Kidney epithelial cell (primary cell): ENCODE measurements around the gene PNPLA6. TPM values are rescaled to one million over a fixed set of nuclear protein-coding genes. Genes with fewer than 3 reads are reported as not detected.
A peak's percentile ranks its signal among the peaks of the same experiment; 100 is the strongest.

Experiments
- DNase-seq: peaks from one replicate; pipeline ENCODE4 v3.0.0-alpha.2; 2010; ENCODE audit warnings: low read depth
- H3K27me3 ChIP-seq: 2 replicates; pipeline ENCODE4 v1.6.0; 2011; ENCODE audit warnings: low read length; ENCODE audit not compliant: control insufficient read depth, insufficient read depth
- H3K36me3 ChIP-seq: 2 replicates; pipeline ENCODE4 v1.5.1; 2011; ENCODE audit warnings: low read length; ENCODE audit not compliant: control insufficient read depth, insufficient read depth
- H3K4me3 ChIP-seq: 2 replicates; pipeline ENCODE4 v1.5.1; 2011; ENCODE audit warnings: low read depth, mild to moderate bottlenecking, control low read depth, low read length
- total RNA-seq: library from RNA; depleted of rRNA; stranded (reverse); fragments of >200 nt; gene quantifications from 2 replicates; pipeline ENCODE4 v1.2.3, GENCODE V29; 2015
- TF ChIP-seq, protein P1 (sequence below): IDR thresholded peaks from 2 replicates; pipeline ENCODE4 v1.5.1; 2011; ENCODE audit warnings: mild to moderate bottlenecking, moderate library complexity, low read length, control low read depth, inconsistent platforms; ENCODE audit not compliant: insufficient read depth, poor library complexity, severe bottlenecking

PNPLA6 gene
- total RNA-seq, 1 donor from 2014 or later = 134 TPM

- H3K27me3 ChIP-seq = no peaks in the 10 kb centered on the region
- peak within 1 kb of the TSS; percentile 62 for H3K4me3 ChIP-seq
- TF ChIP-seq, protein P1, sequence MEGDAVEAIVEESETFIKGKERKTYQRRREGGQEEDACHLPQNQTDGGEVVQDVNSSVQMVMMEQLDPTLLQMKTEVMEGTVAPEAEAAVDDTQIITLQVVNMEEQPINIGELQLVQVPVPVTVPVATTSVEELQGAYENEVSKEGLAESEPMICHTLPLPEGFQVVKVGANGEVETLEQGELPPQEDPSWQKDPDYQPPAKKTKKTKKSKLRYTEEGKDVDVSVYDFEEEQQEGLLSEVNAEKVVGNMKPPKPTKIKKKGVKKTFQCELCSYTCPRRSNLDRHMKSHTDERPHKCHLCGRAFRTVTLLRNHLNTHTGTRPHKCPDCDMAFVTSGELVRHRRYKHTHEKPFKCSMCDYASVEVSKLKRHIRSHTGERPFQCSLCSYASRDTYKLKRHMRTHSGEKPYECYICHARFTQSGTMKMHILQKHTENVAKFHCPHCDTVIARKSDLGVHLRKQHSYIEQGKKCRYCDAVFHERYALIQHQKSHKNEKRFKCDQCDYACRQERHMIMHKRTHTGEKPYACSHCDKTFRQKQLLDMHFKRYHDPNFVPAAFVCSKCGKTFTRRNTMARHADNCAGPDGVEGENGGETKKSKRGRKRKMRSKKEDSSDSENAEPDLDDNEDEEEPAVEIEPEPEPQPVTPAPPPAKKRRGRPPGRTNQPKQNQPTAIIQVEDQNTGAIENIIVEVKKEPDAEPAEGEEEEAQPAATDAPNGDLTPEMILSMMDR = no peak
- no peaks in the 10 kb centered on the region for H3K36me3 ChIP-seq
- peak; percentile 73 for DNase-seq
These were observed 13.2 kb upstream of the PNPLA6 start, which contains the start of gene MCOLN1 for GRCh38 chr19:7522072-7522922. Gene MCOLN1, plus strand, starts transcription at chr19:7522624. Its CDS starts 127 bp downstream, at chr19:7522751.

DNA sequence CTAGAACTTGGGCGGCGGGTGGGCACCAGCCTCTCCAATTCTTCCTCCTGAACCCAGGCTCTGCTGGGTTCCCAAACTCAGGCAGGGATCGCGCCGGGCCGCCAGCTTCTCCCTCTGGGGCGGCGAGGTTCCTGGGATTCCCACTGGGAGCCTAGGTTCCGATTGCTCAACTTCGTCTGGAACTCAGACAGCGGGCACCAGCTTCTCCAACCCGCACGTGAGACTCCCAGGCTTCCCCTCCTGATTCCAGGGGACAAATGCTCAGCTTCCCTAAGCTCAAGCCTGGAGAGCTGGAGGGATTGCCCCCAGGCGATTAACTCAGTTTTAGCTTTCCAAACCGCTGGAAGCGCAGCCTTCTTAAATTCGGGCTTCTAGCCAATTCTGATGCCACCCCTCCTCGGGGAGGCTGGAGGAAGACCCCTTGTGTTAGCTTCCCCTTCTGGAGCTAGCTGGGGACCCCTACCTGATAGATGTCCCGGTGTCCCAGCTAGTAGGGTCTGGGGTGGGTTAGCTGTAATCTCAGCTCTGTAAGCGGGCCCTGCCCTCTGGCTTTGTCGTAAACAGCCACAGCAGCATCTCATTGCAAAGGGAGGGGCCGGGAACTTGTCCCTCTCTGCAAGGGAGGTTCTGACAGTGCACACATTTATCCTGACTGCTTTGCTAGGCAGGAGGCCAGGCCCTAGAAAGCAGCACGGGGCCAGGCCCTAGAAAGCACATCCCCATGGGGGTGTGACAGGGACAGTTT is 12.4 kb upstream of the PNPLA6 start:
- TF ChIP-seq, protein P1 = no peak
- no peaks in the 10 kb centered on the region for H3K27me3 ChIP-seq
- peak overlapping the region; percentile 62 for H3K4me3 ChIP-seq
- H3K36me3 ChIP-seq = no peaks in the 10 kb centered on the region
- no peak for DNase-seq

- no peak for DNase-seq
- TF ChIP-seq, protein P1 = no peak
- no peaks in the 10 kb centered on the region for H3K27me3 ChIP-seq
- no peaks in the 10 kb centered on the region for H3K36me3 ChIP-seq
- no peak overlapping the region for H3K4me3 ChIP-seq
These were observed 11.0 kb upstream of the PNPLA6 start for GRCh38 chr19:7524523-7524922.

DNA sequence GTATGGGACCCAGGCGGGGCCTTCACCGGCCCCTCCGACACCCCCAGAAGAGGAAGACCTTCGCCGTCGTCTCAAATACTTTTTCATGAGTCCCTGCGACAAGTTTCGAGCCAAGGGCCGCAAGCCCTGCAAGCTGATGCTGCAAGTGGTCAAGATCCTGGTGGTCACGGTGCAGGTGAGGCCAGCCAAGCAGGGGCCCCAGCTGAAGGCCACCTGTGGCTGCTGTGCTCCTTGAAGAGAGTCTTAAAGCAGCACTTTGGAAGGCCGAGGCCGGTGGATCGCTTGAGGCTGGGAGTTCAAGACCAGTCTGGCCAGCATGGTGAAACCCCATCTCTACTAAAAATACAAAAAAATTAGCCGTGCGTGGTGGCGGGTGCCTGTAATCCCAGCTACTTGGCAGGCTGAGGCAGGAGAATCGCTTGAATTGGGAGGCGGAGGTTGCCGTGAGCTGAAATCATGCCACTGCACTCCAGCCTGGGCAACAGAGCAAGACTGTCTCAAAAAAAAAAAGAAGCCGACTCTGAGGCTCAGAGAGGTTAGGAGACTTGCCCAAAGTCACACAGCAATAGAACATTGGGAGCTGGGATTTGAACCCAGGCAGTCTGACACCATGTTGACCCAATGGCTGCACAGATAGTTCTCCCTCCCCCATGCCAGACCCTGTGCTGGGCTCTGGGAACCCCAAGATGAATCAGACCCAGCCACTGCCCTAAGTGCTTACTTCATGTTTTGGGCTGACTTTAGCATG is 10.4 kb upstream of the PNPLA6 start:
- H3K27me3 ChIP-seq = no peaks in the 10 kb centered on the region
- no peaks in the 10 kb centered on the region for H3K36me3 ChIP-seq
- TF ChIP-seq, protein P1 = no peak
- no peak overlapping the region for H3K4me3 ChIP-seq
- DNase-seq = no peak

DNA sequence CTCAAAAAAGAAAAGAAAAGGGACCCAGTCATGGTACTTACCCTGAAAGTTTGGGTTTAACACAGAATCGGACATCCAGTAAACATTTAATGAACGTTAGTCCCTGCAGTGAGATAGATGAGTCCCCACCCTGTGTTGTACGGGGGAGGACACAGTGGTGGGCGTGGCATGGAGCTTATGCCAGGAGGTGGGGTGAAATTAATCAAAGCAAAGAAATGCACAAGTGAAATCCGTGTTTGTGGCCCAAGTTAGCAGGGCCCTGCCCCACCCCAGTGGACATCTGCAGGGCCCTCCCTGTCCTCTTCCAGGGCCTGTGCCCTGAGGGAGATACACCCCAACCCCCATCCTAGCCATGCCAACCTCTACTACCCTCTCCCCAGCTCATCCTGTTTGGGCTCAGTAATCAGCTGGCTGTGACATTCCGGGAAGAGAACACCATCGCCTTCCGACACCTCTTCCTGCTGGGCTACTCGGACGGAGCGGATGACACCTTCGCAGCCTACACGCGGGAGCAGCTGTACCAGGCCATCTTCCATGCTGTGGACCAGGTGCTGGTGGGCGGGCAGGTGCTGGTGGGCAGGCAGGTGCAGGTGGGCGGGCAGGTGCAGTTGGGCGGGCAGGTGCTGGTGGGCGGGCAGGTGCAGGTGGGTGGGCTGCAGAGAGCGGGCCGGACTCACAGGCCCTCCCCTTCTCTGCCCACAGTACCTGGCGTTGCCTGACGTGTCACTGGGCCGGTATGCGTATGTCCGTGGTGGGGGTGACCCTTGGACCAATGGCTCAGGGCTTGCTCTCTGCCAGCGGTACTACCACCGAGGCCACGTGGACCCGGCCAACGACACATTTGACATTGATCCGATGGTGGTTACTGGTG is 9.2 kb upstream of the PNPLA6 start:
- TF ChIP-seq, protein P1 = no peak
- Histone ChIP-seq H3K36me3 (no peaks in the 10 kb centered on the region), H3K4me3 (no peak overlapping the region), H3K27me3 (no peaks in the 10 kb centered on the region)
- DNase-seq = no peak
